NCI-H2081 treated with DMSO at 0.1 percent for 48 hours (cell line): Measurements from ENCODE around the gene ACACB.

Source experiments
- DNase-seq: peaks from one replicate; lab custom pipeline; 2025; lab: John Stamatoyannopoulos, UW

Gene ACACB

DNA sequence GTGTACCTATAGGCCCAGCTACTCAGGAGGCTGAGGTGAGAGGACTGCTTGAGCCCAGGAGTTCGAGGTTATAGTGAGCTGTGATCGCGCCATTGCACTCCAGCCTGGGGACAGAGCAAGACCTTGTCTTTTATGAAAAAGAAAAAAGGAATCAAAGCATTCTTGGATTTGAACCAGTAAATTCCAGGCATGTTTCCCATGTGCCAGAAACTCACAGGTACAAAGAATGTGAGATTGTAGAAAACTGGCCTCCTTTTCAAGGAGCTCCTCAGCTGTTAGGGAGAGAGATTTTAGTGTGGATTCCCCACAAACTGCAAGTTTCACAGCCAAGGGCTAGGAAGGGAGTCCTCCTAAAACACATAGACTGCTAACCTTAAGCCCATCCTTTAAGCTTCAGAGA, 97.7 kb downstream of the ACACB start:
- no peak for DNase-seq

DNA sequence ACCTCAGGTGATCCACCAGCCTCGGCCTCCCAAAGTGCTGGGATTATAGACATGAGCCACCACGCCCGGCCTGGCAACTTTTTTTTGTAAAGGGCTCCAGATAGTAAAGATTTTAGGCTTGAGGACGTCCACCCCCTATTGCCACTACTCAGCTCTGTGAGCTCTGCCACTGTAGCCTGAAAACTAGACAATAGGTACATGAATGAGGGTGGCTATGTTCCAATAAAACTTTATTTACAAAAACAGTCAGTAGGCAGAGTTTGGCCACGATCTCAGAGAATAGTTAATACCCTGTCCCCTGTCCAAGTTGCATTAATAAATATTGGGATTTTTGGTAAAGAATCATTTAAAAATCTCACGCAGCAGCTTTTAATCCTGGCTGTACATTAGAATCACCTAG, 102.6 kb downstream of the ACACB start:
- DNase-seq, result no peak

DNA sequence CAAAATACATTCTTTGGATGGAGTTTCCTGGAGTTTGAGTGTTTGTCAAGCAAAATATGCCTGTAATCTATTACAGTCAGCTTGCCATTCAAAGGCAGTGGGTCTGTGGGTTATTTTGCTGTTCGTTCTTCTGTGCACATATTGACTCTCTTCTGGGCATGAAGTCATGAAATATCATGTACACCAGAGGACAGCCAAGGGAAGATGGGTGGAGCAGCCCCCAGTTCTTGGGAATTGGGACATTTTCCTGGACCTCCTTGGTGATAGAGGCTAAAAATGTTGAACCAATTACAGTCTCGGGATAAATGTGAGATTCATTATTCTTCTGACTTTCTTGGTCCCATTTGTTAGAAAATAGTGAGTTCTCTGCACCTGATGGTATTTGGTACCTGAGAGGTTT, 103.6 kb downstream of the ACACB start:
- no peak for DNase-seq

DNA sequence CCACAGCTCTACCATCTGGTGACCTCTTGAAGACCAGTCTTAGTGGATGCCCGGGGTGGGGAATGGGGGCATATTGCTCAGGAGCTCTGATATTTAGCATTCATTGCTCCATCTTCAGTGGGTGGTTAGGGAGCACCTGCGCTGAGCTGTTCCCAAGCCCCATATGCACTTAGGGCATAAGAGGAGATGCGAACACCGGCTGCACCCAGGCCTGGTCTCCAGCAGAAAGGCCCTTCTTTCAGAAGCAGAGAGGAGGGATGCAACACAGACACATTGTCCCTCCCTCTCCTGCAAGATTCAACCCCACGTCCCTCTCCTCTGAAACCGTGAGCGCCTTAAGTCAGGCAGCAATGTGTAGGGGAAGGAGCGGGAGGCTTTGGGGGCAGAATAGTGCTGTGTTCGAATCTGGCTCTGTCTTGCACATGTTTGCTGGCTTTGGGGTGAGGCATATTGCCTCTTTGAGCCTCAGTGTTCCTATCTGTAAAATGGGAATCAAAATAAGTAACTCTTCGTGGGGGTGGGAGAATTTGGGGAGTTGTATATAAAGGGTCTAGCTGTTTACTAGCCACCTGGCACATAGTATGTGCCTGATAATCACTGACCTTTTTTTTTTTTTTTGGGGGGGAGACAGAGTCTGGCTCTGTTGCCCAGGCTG, 105.0 kb downstream of the ACACB start:
- DNase-seq, result no peak

DNA sequence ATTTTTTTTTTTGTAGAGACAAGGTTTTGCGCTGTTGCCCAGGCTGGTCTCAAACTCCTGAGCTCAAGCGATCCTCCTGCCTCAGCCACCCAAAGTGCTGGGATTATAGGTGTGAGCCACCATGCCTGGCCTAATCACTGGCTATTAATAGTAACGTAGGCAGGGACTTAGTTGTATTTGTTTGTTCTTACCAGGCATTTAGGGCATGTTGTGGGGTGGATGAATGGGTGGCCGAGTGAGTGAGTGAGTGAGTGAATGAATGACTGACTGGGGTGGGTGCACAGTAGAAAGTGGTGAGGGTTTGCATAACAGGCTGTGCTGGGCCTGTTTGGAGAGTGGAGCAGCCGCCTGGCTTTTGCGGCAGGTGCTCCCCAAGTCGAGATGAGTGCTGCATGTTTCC, 105.7 kb downstream of the ACACB start:
- DNase-seq, result no peak

DNA sequence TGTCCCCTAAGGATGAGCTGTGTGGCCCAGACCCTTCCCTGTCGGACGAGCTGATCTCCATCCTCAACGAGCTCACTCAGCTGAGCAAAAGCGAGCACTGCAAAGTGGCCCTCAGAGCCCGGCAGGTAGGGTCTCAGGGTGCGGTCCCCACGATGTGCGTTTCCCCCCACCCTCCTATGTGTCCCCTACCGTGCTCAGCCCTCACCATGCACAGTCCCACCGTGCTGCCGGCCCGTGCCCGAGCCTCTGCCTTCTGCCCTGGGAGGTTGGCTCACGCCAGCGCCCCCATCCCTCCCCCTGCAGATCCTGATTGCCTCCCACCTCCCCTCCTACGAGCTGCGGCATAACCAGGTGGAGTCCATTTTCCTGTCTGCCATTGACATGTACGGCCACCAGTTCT, 106.1 kb downstream of the ACACB start:
- no peak for DNase-seq

DNA sequence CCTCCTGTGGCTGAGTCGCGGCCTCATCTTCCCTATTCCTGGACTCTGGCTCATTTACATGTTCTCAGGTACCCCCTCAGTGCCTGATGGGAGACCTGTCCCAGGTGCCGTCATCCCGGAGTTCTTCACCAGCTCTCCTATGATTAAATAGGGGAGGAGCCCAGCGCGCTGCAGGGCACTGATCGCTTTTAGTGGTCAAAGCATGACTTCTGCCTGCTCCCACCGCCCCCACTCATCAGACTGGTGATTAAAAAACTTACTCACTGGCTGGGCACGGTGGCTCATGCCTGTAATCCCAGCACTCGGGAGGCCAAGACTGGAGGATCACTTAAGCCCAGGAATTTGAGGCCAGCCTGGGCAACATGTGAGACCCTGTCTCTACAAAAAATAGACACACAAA, 106.8 kb downstream of the ACACB start:
- DNase-seq, result no peak

DNA sequence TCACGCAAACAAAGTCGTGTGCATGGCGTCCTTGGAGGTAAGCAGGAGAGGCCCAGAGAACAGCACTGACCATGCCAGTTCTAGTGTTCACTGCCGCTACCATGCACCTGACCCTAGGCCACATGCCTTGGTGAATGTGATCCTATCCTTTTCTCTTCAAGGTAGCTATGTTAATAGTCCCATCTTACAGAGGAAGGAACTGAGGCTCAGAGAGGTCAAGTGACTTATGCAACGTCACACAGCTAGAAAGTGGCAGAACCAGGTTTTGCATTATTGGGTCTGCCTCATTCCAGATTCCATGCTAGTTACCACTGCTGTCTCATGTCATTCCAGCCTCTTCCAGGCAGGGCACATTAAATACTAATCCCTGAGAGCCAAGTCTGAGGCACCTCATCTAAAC, 107.5 kb downstream of the ACACB start:
- DNase-seq, result no peak

DNA sequence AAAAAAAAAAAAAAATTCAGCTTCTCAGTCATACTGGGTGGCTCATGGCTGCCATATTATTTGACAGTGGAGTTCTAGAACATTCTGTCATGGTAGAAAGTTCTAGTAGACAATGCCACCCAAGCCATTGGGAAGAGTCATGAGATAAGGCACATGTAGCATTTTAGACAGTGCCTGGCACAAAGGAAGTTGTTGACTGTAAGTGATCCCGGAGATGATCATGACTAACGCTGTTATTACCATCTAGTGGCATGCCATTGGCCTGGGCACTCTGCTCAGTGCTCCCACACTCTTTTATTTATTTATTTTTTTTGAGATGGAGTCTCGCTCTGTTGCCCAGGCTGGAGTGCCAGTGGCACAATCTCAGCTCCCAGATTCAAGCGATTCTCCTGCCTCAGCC, 112.3 kb downstream of the ACACB start:
- no peak for DNase-seq

DNA sequence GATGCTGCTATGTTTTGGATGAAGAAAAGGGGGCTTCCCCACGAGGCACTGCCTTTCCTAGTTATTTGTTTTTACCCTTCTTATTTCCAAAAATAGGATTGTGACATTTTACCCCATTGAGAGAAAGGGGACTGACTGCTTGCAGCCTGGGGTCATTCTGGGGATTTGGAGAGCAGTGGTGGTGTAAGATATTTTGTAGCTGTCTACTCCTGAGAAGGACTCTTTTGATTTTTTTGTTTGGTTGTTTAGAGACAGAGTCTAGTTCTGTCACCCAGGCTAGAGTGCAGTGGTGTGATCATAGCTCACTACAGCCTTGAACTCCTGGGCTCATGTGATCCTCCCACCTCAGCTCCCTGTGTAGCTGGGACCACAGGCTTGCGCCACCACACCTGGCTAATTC, 113.8 kb downstream of the ACACB start:
- no peak for DNase-seq

DNA sequence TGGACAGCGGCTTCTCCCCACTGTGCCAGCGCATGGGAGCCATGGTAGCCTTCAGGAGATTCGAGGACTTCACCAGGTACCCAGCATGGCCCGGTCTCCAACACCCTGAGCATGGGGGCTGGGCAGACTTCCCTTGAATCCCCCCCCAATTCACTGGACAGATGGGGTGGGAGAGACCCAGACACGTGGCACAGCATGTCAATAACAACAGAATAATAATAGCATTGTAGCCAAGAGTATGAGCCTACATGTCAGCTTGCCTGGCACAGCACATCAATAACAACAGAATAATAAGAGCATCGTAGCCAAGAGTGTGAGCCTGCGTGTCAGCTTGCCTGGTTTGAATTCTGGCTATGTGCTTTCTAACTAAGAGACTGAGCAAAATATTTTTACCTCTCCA, 116.3 kb downstream of the ACACB start:
- no peak for DNase-seq

DNA sequence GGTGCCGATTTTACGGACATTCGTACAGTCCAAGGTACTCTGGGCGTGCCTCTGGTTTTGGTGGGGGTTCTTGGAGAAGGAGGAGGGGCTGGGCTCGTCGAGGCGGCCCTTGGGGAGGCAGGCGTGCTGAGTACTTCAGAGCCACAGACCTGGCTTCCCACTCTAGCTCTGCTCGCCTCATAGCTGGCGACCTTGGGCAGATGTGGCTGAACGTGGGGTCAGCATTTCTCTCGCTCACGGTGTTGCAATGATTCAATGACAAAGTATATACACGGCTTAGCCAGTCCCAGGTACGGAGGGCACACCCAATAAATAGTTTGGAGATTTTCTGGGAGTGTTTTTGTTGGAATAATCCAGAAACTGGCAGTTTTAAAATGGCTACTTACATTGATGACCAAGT, 117.6 kb downstream of the ACACB start:
- no peak for DNase-seq

DNA sequence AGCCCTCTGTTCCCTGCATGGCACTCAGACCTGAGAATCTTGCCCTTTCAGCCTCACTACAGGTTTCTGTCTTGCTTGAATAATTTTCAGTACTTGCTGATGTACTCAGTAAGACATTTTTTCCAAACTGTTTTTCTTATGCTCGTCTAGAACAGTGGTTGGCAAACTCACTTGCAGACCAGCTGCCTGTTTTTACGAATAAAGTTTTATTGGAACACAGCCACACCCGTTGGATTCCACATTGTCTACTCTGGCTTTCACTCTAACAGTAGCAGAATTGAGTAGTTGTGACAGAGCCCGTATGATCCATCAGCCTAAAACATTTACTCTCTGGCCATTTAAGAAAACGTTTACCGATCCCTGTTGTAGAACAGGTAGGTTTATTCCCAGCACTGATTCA, 119.9 kb downstream of the ACACB start:
- DNase-seq, result no peak

DNA sequence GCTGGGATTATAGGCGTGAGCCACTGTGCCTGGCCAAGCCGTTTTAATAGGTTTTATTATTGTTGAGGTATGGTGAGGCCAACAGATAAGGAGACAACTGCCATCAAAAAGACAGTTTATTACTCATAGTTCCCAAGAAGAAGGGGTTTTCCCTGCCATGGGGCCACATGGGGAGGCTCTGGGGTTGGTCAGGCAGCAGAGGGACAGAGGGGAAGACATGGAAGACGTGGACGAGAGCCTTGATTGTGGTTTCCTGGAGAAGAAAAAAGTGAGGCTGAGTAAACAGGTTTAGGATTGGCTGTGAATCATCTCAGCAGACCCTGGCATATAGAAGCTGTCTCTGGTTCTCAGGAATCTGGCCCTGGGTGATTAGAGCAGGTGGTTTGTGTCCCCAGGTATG, 122.8 kb downstream of the ACACB start:
- DNase-seq, result no peak

DNA sequence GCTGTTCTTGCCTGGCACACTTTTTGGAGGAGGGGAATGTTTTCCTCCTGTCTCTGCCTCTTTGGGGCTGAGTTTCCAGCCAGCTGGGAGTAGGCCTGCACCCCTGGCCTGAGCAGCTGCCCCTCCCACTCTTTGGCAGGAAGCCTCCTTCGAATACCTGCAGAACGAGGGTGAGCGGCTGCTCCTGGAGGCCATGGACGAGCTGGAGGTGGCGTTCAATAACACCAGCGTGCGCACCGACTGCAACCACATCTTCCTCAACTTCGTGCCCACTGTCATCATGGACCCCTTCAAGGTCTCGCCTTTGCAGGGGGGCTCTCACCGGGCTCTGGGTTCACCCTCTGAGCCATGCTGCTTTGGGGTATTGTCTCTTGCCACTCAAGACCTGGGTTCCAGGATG, 123.3 kb downstream of the ACACB start:
- no peak for DNase-seq

DNA sequence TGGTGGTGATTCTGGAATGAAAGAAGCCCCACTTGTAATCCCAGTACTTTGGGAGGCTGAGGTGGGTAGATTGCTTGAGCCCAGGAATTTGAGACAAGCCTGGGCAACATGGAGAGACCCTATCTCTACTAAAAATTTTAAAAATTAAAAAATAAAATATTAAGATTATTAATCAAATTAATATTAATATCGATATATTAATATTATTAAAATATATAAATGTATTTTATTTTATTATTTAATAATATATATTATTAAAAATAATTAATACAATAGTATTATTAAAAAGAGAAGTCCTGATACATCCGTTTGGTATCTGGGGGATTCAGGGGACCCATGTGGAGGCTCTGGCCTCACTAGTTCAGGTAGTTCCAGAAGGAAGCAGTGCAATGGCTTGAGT, 124.0 kb downstream of the ACACB start:
- no peak for DNase-seq

DNA sequence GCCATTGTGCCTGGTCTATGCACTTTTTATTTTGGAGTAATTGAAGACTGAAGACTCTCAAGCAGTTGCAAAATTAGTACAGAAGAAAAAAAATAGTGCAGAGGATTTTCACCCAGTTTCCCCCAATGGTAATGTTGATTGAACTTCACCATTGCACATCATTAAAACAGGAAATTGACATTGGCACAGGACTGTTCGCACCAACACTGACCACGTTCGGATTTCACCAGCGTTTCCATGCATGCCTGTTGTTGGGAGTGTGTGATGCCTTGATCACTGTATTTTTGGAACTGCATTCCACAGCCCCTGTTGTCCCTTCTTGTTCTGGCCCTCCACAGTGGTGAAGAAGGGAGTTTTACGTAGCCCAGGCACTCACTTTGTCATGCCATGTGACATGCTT, 125.5 kb downstream of the ACACB start:
- DNase-seq, result no peak

DNA sequence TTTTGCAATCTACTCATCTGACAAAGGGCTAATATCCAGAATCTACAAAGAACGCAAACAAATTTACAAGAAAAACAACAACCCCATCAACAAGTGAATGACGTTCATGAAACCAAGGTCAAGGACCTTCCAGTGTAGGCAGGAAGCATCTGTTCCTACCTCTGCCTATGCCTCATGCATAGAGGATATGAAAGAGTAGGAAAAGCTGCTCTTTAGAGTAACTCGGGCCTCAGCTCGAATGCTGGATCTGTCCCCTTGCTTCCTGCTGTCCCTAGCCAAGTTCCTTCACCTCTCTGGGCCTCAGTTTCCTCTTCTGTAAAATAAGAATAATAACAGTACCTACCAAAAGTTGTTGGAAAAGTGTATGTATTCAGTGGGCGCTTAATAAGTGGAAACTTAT, 127.7 kb downstream of the ACACB start:
- no peak for DNase-seq

DNA sequence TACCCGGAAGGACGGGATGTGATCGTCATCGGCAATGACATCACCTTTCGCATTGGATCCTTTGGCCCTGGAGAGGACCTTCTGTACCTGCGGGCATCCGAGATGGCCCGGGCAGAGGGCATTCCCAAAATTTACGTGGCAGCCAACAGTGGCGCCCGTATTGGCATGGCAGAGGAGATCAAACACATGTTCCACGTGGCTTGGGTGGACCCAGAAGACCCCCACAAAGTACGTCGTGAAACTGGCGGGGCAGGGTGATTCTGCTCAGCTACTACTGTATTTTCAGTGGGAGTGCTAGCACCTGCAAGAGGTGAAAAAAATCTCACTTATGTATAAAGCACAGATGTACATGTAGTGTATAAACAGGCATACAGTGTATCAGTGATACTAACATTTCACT, 129.8 kb downstream of the ACACB start:
- DNase-seq, result no peak

DNA sequence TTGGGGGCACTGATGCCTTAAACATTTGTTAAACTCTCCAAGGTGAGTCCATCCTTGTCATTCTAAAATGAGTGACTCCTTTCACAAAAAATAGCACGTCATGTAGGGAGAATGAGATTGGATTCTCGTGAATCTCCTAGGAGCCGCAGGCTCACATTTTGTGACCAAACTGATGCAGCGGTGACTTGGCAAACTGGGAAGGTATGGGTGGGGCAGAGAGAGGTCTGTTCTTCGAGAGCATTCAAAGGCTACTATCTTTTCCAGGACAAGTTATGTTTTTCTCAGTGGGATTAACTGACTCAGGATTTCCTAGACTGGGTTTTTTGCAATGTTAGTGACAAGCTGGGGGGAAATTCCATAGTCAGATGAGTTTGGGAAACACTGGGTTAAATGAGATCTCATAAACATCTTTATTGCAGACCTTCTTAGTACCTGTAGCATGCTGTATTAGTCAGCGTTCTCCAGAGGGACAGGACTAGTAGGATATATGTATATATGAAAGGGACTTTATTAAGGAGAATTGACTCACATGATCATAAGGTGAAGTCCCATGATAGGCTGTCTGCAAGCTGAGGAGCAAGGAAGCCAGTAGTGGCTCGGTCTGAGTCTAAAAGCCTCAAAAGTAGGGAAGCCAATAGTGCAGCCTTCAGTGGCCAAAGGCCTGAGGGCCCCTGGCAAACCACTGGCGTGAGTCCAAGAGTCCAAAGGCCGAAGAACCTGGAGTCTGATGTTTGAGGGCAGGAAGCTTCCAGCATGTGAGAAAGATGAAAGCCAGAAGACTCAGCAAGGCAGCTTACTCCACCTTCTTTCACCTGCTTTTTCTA, 131.7 kb downstream of the ACACB start:
- DNase-seq, result no peak

DNA sequence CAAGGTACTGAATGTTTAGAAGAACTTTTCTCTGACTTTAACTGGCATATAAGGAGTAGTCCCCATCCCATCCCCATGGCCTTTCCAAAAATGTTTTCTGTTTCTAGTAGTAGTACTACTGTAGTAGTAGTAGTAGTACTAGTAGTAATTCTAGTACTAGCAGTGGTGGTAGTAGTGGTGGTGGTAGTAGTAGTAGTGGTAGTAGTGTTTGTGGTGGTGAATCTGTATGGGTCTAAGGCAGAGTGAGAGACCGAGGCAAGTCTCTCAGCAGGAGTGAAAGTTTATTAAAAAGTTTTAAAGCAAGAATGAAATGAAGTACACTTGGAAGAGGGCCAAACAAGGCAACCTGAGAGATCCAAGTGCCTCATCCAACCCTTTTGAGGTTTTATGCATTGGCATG, 134.1 kb downstream of the ACACB start:
- DNase-seq, result no peak

DNA sequence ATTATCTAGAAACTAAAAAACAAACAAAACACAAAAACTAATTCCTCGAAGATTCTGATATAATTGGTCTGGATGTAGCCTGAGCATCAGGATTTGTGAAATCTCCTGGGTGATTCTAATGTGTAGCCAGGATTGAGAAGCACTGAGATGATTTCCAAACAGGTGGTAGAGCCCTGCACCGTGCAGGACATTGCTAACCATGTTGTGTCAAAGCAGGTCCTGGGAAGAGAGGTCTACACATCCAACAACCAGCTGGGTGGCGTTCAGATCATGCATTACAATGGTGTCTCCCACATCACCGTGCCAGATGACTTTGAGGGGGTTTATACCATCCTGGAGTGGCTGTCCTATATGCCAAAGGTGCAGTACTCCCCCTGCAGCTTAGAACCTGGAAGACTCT, 136.4 kb downstream of the ACACB start:
- DNase-seq, result no peak

DNA sequence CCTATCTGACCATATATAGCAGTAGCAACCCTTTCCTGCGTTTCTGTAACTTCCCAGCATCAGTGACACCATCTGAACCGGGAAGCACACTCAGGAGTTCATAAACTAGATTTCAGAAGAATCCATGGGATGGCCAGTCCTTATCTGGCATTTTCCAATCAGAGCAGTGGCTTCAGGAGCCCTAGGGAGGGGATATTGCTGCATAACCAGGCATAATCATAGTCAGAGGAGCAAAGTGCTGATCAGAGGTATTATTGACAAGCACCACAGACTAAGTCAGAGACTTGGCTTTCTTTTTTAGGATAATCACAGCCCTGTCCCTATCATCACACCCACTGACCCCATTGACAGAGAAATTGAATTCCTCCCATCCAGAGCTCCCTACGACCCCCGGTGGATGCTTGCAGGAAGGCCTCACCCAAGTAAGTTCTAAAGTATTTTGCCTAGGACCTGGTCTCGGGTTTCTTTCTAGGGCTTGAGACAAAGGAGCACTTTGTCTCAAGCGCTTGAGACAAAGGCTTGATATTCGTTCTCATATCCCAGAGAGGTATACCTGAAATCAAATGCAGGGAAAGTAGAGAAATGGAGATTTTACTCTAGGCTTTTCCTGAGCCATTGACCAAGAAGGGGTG, 137.6 kb downstream of the ACACB start:
- no peak for DNase-seq

DNA sequence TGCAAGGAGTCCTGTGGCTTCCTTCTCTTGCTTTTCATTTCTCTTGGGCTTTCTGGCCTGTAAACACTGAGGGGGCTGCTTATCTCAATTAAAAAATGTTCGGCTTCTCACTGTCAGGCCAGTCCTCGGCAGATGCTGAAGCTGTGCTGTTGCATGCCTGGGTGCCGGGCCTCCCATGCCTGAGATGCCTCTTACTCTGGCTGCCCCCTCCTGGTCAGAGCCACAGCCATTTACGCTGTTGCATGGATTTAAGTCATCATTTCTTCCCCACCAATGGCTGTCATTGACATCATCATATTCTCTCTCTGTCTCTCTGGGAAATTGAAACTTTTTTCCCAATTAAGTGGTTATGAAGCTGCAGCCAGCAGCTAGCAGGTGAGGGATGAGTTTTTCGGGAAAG, 139.0 kb downstream of the ACACB start:
- no peak for DNase-seq
